Natural killer cell treated with Interleukin-12 subunit alpha and Interleukin-12 subunit beta and Interleukin-15 and Interleukin-18, amount 100 ng/mL, for 72 hours (primary cell): ENCODE results near the gene FOSB. TPM values are rescaled to one million over a fixed set of nuclear protein-coding genes. Genes with fewer than 3 reads are reported as not detected.

Experiments
- ATAC-seq, 2 donors: fragments of 150-1000 bp; cut with Tn5 transposase in 1 of 2; sonication (Bioruptor Pico), chemical (Tn5 transposase) in 1 of 2; 2 replicates each; pipeline ENCODE4 v1.10.0; 2021
- DNase-seq: peaks from one replicate; pipeline ENCODE4 v3.0.0; 2022; ENCODE audit warnings: low spot score
- H3K27ac Mint-ChIP-seq, 2 donors: 1 replicate in 1 of 2; 2 replicates in 1 of 2; pipeline ENCODE4 v1.8.0; 2022; ENCODE audit warnings: mixed read lengths in 2 of 2, mild to moderate bottlenecking in 1 of 2, moderate library complexity in 1 of 2
- H3K27me3 Mint-ChIP-seq, 2 donors: 1 replicate in 1 of 2; 2 replicates in 1 of 2; pipeline ENCODE4 v1.8.0; 2022; ENCODE audit warnings: mixed read lengths in 2 of 2
- H3K36me3 Mint-ChIP-seq: one replicate; pipeline ENCODE4 v1.8.0; 2022; ENCODE audit warnings: mixed read lengths
- H3K4me1 Mint-ChIP-seq, 2 donors: 1 replicate in 1 of 2; 2 replicates in 1 of 2; pipeline ENCODE4 v1.8.0; 2022; ENCODE audit warnings: low read depth in 2 of 2, mixed read lengths in 2 of 2, mild to moderate bottlenecking in 1 of 2
- H3K4me3 Mint-ChIP-seq: one replicate; pipeline ENCODE4 v1.8.0; 2022; ENCODE audit warnings: mixed read lengths
- H3K9me3 Mint-ChIP-seq: 2 replicates; pipeline ENCODE4 v1.8.0; 2022; ENCODE audit warnings: mixed read lengths
- total RNA-seq, 2 donors: library from RNA; stranded (reverse); gene quantifications; one replicate each; pipeline ENCODE4 v1.2.3, GENCODE V29; 2022

The FOSB gene
- total RNA-seq, 2 donors from 2014 or later: 16.3 to 18.0 TPM

DNA sequence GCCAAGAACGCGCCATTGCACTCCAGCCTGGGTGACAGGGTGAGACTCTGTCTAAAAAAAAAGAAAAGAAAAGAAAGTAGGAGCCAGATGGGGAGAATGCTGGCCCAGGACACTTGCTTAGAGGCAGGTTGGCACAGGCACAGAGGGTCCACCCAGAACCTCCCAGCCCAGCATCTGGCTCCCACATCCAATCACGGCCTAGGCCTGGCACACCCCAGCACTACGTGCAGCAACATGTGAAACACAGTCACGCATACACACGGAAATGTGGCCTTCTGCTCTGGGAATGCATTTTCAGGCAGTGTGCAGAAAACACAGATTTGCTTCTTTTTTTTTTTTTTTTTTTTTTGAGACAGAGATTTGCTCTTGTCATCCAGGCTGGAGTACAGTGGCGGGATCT, 20.9 kb upstream of the FOSB start:
- Mint-ChIP-seq H3K36me3 (no peaks in the 10 kb centered on the region), H3K4me3 (no peak overlapping the region), H3K27me3 (no peaks in the 10 kb centered on the region), H3K27ac (no peak overlapping the region), H3K9me3 (no peaks in the 10 kb centered on the region), H3K4me1 (peaks cover 68 to 75% of the 10 kb centered on the region in 2 donors)
- ATAC-seq: no peak
- no peak for DNase-seq

DNA sequence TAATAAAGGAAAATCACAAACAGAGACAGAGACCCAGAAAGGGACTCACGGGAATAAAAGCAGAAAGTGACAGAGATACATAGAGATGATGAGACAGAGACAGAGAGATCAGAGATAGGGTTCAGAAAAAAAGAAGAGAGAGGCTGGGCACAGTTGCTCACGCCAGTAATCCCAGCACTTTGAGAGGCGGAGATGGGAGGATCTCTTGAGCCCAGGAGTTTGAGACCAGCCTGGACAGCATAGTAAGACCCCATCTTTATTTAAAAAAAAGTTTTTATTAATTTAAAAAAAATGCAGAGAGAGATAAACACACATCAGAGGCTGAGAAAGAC, 19.4 kb upstream of the FOSB start:
- no peaks in the 10 kb centered on the region for H3K36me3 Mint-ChIP-seq

DNA sequence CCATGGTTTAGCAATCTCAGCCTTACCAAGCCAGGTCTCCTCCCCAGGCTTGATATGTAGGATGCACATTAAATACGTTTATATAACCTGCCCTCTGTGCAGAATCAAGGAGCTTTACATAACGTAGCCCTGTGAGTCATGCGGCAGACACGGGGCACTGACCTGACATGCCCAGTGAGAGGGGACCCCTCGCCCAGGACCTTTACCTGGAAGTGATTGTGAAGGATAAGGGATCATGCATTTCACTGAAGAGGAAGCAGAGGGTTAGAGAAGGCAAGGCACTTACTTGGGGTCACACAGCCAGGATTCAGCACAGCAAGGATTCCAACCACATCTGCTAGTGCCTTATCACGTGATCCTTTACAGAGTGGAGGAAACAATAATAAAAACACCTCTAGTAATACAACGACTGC, 18.9 kb upstream of the FOSB start:
- ATAC-seq: no peak
- DNase-seq: no peak
- no peaks in the 10 kb centered on the region for H3K36me3 Mint-ChIP-seq
- H3K4me1 Mint-ChIP-seq: peaks cover 65% of the 10 kb centered on the region in 2 donors
- H3K9me3 Mint-ChIP-seq: no peaks in the 10 kb centered on the region
- peak overlapping the region; percentile 94 for H3K4me3 Mint-ChIP-seq
- H3K27me3 Mint-ChIP-seq: no peaks in the 10 kb centered on the region
- peak overlapping the region; percentile 97 to 98 for H3K27ac Mint-ChIP-seq

More for the DNA sequence above, 19.4 kb upstream of the FOSB start:
- Mint-ChIP-seq H3K4me3 (peak overlapping the region; percentile 52), H3K27me3 (no peaks in the 10 kb centered on the region), H3K9me3 (no peaks in the 10 kb centered on the region), H3K27ac (peak overlapping the region; percentile 97 to 98), H3K4me1 (peaks cover 64 to 70% of the 10 kb centered on the region in 2 donors)
- DNase-seq (no peak), ATAC-seq (no peak)

DNA sequence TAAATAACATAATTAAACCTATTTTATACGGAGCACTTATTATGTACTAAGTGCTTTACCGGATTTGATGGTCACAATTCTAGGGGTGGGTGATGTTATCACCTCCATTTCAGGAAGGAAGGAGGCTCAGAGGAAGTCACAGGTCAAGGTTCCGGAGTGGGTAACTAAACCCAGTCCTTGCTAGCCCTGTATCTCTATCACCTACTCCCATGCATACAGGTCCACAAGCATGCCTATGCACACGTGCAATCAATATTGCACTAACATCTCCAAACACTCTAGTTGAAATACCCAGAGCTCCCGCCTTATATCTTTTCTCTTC, 17.8 kb upstream of the FOSB start:
- H3K27me3 Mint-ChIP-seq: no peaks in the 10 kb centered on the region
- ATAC-seq: peak in 1 of 2 donors; percentile 57
- H3K4me1 Mint-ChIP-seq: peaks cover 55 to 57% of the 10 kb centered on the region in 2 donors
- H3K27ac Mint-ChIP-seq: peak overlapping the region; percentile 97 to 98
- no peak for DNase-seq
- H3K4me3 Mint-ChIP-seq: peak overlapping the region; percentile 94
- no peaks in the 10 kb centered on the region for H3K36me3 Mint-ChIP-seq
- H3K9me3 Mint-ChIP-seq: no peaks in the 10 kb centered on the region

DNA sequence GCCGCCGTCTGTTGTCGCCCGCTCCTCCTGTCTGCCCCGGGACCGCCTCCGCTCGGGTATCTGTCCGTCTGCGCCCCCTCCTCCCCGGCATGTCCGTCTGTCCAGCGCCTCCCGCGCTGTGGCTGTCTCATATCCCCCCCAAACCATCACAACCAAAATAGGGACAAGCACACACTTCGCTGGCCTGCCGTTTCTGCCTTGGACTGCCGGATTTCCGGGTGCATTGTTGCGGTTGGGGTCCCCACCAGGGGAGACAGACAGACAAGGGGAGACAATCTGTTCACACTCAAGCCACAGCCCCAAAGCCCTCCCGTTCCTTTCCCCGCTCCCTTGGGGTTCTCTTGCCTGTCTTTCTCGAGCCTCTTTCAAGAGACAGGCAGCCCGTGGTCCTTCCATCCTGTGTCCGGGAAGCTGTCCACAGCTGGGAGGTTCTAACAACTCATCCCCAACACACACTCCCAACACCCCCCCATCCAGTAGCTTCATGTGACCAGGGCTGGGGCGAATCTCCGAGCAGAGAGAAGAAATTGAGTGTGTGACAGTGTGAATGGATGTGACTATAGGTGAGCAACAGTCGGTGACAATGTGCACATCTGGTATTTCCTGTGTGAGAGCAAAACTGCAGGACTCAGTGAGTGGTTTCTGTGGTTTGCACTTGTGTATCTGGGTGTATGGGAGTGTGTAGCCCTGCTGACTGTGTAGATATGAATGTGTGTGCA, 16.5 kb upstream of the FOSB start:
- no peaks in the 10 kb centered on the region for H3K36me3 Mint-ChIP-seq
- peak; percentile 72 for DNase-seq
- peaks cover 56 to 58% of the 10 kb centered on the region in 2 donors for H3K4me1 Mint-ChIP-seq
- peak overlapping the region; percentile 97 to 98 for H3K27ac Mint-ChIP-seq
- no peaks in the 10 kb centered on the region for H3K9me3 Mint-ChIP-seq
- ATAC-seq: peak; percentile 60 to 67
- H3K27me3 Mint-ChIP-seq: no peaks in the 10 kb centered on the region
- H3K4me3 Mint-ChIP-seq: peak overlapping the region; percentile 94

DNA sequence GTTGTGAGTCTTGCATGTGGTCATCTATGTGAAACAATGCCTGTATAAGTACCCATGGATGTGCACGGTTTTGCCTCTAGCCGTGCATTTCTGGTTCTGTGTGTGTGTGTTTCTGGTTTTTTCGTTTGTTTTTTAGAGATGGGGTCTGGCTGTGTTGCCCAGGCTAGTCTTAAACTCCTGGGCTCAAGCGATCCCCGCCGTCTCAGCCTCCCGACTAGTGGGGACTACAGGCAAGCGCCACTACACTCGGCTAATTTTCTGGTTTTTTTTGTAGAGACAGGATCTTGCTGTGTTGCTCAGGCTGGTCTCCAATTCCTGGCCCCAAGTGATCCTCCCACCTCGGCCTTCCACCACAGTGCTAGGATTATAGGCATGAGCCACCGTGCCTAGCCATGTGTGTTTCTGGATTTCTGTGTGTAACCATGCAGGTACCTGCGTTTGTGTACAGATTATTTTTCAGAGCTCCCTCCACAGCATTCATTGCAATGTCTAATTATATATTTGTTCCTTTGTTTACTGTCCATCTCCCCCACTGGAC, 15.9 kb upstream of the FOSB start:
- no peaks in the 10 kb centered on the region for H3K27me3 Mint-ChIP-seq
- ATAC-seq (no peak), DNase-seq (no peak)
- H3K4me3 Mint-ChIP-seq: peak overlapping the region; percentile 94
- peak overlapping the region; percentile 97 to 98 for H3K27ac Mint-ChIP-seq
- no peaks in the 10 kb centered on the region for H3K9me3 Mint-ChIP-seq
- peaks cover 58 to 59% of the 10 kb centered on the region in 2 donors for H3K4me1 Mint-ChIP-seq
- H3K36me3 Mint-ChIP-seq: no peaks in the 10 kb centered on the region

DNA sequence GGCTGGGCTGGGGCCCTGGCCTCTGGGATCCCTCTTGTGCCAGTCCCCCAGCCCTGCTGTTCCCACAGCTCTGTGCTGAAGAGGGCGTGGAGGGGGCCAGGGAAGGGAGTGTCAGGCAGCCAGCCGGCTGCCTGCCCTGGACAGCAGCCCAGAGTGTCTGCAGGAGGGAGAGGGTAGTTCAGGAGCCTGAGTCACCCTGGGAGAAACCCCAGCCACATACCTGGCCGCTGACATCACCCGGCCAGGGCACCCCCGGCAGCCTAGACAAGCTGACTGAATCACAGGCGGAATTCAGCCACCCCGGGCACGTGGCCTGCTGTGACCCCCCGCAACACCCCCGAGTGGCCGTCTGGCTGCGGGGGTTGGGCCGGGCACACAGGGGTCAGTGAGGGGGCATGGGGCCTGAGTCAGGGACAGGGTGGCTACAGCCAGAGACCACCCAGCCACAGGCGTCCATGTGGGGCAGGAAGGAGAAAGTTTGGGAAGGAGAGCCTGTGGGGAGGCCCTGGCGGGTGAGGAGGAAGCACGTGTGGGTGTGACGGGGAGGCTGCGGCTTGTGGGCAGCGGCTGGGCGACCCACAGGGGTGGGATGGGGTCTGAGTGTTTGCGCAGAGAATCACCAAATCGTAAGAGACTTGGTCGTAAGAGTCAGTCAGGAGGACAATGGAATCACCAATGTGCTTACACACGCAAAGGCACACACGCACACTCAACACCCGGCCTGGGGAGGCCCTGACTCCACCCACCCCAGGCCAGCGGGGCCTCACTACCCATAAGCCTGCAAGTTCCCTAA, 11.9 kb upstream of the FOSB start:
- Mint-ChIP-seq H3K36me3 (no peaks in the 10 kb centered on the region), H3K27me3 (no peaks in the 10 kb centered on the region), H3K4me1 (peaks cover 37 to 43% of the 10 kb centered on the region in 2 donors), H3K27ac (peak overlapping the region; percentile 62 to 75), H3K9me3 (no peaks in the 10 kb centered on the region), H3K4me3 (peak overlapping the region; percentile 55)
- DNase-seq (peak; percentile 79), ATAC-seq (peak; percentile 64 to 67)

DNA sequence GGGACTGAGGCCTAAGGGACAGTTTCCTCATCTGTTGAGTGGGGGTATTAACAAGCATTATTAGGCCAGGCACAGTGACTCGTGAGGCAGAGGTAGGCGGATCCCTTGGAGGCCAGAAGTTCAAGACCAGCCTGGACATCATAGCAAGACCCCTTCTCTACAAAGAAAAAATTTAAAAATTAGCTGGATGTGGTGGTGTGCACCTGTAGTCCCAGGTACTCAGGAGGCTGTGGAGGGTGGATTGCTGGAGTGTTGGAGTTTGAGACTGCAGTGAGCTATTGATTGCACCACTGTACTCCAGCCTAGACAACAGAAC, 11.3 kb upstream of the FOSB start:
- peak overlapping the region; percentile 62 to 75 for H3K27ac Mint-ChIP-seq
- H3K9me3 Mint-ChIP-seq: no peaks in the 10 kb centered on the region
- ATAC-seq (no peak), DNase-seq (no peak)
- no peaks in the 10 kb centered on the region for H3K27me3 Mint-ChIP-seq
- H3K36me3 Mint-ChIP-seq: no peaks in the 10 kb centered on the region
- H3K4me3 Mint-ChIP-seq: peak overlapping the region; percentile 55
- H3K4me1 Mint-ChIP-seq: peaks cover 32 to 38% of the 10 kb centered on the region in 2 donors

DNA sequence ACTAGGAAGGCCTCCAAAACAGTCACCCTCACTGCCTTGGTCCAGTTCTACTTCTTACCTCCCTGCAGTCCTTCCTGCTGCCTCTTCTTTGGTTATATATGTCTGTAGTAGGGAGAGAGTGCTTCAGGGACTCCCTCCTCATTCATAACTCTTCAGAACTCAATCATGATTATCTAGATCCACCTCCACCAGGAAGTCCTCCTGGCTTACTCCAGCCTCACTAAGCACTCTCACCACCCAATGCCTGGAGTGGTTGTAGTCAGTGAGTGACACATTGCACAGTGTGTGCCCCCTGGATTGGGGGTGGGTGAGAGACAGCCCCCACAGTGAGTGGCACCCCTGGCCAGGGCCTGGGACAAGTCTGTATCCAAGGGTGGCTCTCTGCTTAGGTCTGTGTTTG, 10.0 kb upstream of the FOSB start:
- H3K4me1 Mint-ChIP-seq: peaks cover 22 to 29% of the 10 kb centered on the region in 2 donors
- no peak for ATAC-seq
- no peak overlapping the region for H3K4me3 Mint-ChIP-seq
- H3K36me3 Mint-ChIP-seq: no peaks in the 10 kb centered on the region
- peak overlapping the region; percentile 47 to 48 for H3K27ac Mint-ChIP-seq
- no peak for DNase-seq
- no peaks in the 10 kb centered on the region for H3K27me3 Mint-ChIP-seq
- no peaks in the 10 kb centered on the region for H3K9me3 Mint-ChIP-seq

DNA sequence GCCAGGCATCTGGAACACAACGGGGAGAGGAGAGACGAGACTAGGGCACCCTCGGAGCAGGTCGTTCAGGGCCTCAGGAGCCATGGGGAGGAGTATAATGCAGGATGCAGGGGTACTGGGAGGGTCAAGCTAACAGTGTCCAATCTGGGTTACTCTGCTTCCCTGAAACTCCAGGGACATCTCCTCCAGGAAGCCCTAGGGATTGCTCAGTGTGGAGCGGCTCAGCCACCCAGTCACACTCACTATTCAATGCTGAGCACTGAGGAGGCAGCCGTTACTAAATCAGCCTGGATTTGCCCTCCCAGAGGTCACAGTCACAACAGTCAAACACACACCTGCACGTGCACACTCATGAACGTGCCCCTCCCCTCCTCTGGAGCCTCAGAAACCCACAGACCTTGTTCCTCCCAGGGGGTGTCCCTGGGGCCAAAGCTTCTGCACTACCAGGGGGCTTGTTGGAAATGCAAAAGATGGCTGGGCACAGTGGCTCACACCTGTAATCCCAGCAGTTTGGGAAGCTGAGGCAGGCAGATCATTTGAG, 6.9 kb upstream of the FOSB start:
- H3K27me3 Mint-ChIP-seq: peaks cover 0 to 3% of the 10 kb centered on the region in 2 donors

DNA sequence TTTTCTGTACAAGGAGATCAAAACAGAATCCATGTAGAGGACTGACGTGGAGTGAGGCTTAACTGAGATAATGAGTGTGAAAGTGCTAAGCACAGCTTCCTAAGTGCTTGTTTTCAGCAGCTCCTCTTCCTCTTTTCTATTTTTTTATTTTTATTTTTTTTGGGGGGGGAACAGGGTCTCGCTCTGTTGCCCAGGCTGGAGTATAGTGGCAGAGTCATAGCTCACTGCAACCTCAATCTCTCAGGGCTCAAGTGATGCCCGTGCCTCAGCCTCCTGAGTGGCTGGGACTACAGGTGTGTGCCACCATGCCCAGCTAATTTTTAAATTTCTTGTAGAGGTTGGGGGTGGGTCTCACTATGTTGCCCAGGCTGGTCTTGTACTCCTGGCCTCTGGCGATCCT, 5.6 kb upstream of the FOSB start:
- H3K9me3 Mint-ChIP-seq: no peaks in the 10 kb centered on the region
- H3K36me3 Mint-ChIP-seq: no peaks in the 10 kb centered on the region
- no peak overlapping the region for H3K27ac Mint-ChIP-seq
- DNase-seq: no peak
- peaks cover 0 to 3% of the 10 kb centered on the region in 2 donors for H3K27me3 Mint-ChIP-seq
- H3K4me3 Mint-ChIP-seq: no peak overlapping the region
- peaks cover 9 to 15% of the 10 kb centered on the region in 2 donors for H3K4me1 Mint-ChIP-seq
- ATAC-seq: no peak

More for the DNA sequence above, 6.9 kb upstream of the FOSB start:
- ATAC-seq: no peak
- DNase-seq: no peak
- no peaks in the 10 kb centered on the region for H3K36me3 Mint-ChIP-seq
- no peak overlapping the region for H3K4me3 Mint-ChIP-seq
- H3K4me1 Mint-ChIP-seq: peaks cover 14 to 19% of the 10 kb centered on the region in 2 donors
- H3K27ac Mint-ChIP-seq: peak overlapping the region in 1 of 2 donors; percentile 34
- H3K9me3 Mint-ChIP-seq: no peaks in the 10 kb centered on the region

DNA sequence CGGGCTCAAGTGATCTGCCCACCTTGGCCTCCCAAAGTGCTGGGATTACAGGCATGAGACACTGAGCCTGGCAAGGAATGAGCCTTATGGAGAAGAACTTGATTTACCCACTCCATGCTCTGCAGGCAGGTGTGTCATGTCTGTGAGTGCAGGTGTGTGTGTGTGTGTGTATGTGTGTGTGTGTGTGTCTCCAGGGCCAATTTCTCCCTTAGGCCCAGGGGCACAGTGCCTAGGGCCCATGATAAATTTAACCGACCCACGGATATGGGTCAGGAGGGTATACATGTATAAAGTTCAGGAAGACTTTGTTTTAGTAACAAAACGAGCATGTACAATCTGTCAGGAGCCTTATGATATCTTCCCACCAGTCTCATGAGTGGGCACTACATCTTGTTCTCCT, 4.6 kb upstream of the FOSB start:
- DNase-seq: no peak
- ATAC-seq: no peak
- Mint-ChIP-seq H3K36me3 (no peaks in the 10 kb centered on the region), H3K9me3 (no peaks in the 10 kb centered on the region), H3K27me3 (peaks cover 0 to 3% of the 10 kb centered on the region in 2 donors), H3K27ac (no peak overlapping the region), H3K4me1 (peaks cover 12 to 19% of the 10 kb centered on the region in 2 donors), H3K4me3 (no peak overlapping the region)

DNA sequence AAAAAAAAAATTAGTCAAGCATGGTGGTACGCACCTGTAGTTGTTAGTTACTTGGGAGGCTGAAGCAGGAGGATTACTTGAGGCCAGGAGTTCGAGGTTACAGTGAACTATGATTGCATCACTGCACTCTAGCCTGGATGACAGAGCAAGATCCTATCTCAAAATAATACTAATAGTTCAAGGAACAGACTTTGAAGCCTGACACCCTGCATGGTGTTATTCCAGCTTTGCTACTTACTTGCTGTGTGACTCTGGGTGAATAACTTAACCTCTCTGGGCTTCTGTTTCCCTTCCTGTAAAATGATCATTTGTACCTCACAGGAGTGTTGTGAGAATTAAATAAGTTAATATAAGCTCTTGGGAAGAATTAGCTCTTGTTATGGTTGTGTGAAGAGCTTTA, 3.5 kb upstream of the FOSB start:
- H3K36me3 Mint-ChIP-seq: no peaks in the 10 kb centered on the region
- H3K4me1 Mint-ChIP-seq: peaks cover 17 to 24% of the 10 kb centered on the region in 2 donors
- DNase-seq (no peak), ATAC-seq (no peak)
- H3K9me3 Mint-ChIP-seq: no peaks in the 10 kb centered on the region
- H3K27ac Mint-ChIP-seq: no peak overlapping the region
- H3K27me3 Mint-ChIP-seq: peaks cover 0 to 3% of the 10 kb centered on the region in 2 donors
- H3K4me3 Mint-ChIP-seq: no peak overlapping the region

DNA sequence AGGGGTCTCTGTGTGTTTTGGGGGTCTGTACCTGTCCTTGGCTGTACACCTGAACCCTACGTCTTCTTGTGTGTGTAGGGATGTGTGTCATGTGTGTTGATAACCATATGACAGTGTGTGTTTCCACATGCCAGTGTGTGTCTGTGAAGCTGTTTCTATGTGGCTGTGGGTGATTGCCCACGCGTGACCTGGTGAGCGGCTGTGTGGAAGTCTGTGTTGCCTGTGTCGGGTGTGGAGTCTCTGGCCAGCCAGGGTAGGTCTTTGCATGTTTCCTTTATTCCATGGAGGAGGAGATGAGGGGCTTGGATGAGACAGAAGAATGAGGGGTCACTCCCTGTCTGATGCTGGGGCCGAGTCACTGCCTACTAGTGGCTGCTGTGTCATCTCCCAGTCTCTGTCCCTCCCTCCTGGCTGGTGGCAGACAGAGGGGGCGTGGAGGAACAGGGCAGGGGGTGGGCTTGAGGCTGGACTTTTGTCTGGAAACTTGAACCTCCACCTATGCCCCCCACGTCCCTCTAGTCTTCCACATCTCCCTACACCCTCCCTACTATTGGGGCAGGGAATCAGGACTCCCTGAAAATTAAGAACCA, 2.8 kb upstream of the FOSB start:
- no peak overlapping the region for H3K27ac Mint-ChIP-seq
- no peak for ATAC-seq
- H3K36me3 Mint-ChIP-seq: no peaks in the 10 kb centered on the region
- no peak overlapping the region for H3K4me3 Mint-ChIP-seq
- DNase-seq: no peak
- H3K9me3 Mint-ChIP-seq: no peaks in the 10 kb centered on the region
- peaks cover 24 to 30% of the 10 kb centered on the region in 2 donors for H3K4me1 Mint-ChIP-seq
- H3K27me3 Mint-ChIP-seq: peaks cover 0 to 3% of the 10 kb centered on the region in 2 donors
